Caco-2 (cell line): ENCODE measurements around the gene ZEB2. TPM values are rescaled to one million over a fixed set of nuclear protein-coding genes. Genes with fewer than 3 reads are reported as not detected.

Experiments
- BruUV-seq: library from RNA; stranded (reverse); fragments of 400-500 nt; replicated peaks from 2 replicates; lab custom pipeline; 2021; lab: Mats Ljungman, UMichigan
- CTCF ChIA-PET: fragments of 300-600 bp; sonication (Branson Sonifier 250); formaldehyde crosslinking; loops from one replicate; lab custom pipeline; 2022; ENCODE audit warnings: antibody characterized with exemption; lab: Charles Lee
- POLR2A ChIA-PET: fragments of 300-600 bp; sonication (Branson Sonifier 250); formaldehyde crosslinking; loops from one replicate; lab custom pipeline; 2022; ENCODE audit warnings: antibody characterized with exemption; lab: Charles Lee
- DNase-seq, 2 experiments: peaks; one replicate each; pipeline versions ENCODE4 v3.0.0 to v3.0.0-alpha.2; 2020 to 2022
- H3K27me3 ChIP-seq: replicated peaks from 2 replicates; pipeline ENCODE4 v1.6.0; 2011; ENCODE audit warnings: low read length; ENCODE audit not compliant: control insufficient read depth, insufficient read depth
- H3K36me3 ChIP-seq: 2 replicates; pipeline ENCODE4 v1.5.1; 2011; ENCODE audit warnings: low read length; ENCODE audit not compliant: control insufficient read depth, insufficient read depth
- H3K4me1 ChIP-seq: fragments of 250-450 bp; sonication (Bioruptor Pico); 2 replicates; pipeline ENCODE4 v1.5.1; 2020; ENCODE audit warnings: mild to moderate bottlenecking
- H3K4me3 ChIP-seq: 2 replicates; pipeline ENCODE4 v1.5.1; 2011; ENCODE audit warnings: low read depth, mild to moderate bottlenecking, control low read depth, low read length
- H3K9me3 ChIP-seq: fragments of 250-450 bp; sonication (Bioruptor Pico); 2 replicates; pipeline ENCODE4 v1.5.1; 2020; ENCODE audit warnings: mild to moderate bottlenecking, moderate library complexity
- H3K27ac Mint-ChIP-seq: one replicate; pipeline ENCODE4 v1.8.0; 2022; ENCODE audit warnings: mixed read lengths; ENCODE audit not compliant: unreplicated experiment
- H3K27me3 Mint-ChIP-seq: one replicate; pipeline ENCODE4 v1.8.0; 2022; ENCODE audit warnings: mixed read lengths; ENCODE audit not compliant: insufficient read depth, unreplicated experiment
- H3K36me3 Mint-ChIP-seq: one replicate; pipeline ENCODE4 v1.8.0; 2022; ENCODE audit warnings: mild to moderate bottlenecking, mixed read lengths; ENCODE audit not compliant: insufficient read depth, unreplicated experiment
- H3K4me1 Mint-ChIP-seq: one replicate; pipeline ENCODE4 v1.8.0; 2022; ENCODE audit warnings: low read depth, mixed read lengths; ENCODE audit not compliant: unreplicated experiment
- H3K4me3 Mint-ChIP-seq: one replicate; pipeline ENCODE4 v1.8.0; 2022; ENCODE audit warnings: mild to moderate bottlenecking, moderate library complexity, mixed read lengths; ENCODE audit not compliant: unreplicated experiment
- H3K9me3 Mint-ChIP-seq: one replicate; pipeline ENCODE4 v1.8.0; 2022; ENCODE audit warnings: mixed read lengths; ENCODE audit not compliant: unreplicated experiment
- CTCF ChIP-seq, 2 experiments: fragments of 200-600 bp in 1 of 2; IDR thresholded peaks; 1 replicate in 1 of 2; 2 replicates in 1 of 2; pipeline versions ENCODE4 v1.5.1 to v1.8.0; 2011 to 2022; ENCODE audit warnings: antibody characterized with exemption in 1 of 2, control low read depth in 1 of 2, inconsistent platforms in 1 of 2, low read depth in 1 of 2, low read length in 1 of 2, mild to moderate bottlenecking in 1 of 2, moderate library complexity in 1 of 2; ENCODE audit not compliant: insufficient read depth in 1 of 2, severe bottlenecking in 1 of 2, unreplicated experiment in 1 of 2
- intact Hi-C: fragments of 100-400 bp; cut with micrococcal nuclease; formaldehyde crosslinking; loops from one replicate; pipeline ENCODE4 v1.10.0; 2022; ENCODE audit not compliant: unreplicated experiment
- total RNA-seq: library from RNA; stranded (reverse); gene quantifications from 2 replicates; pipeline ENCODE4 v1.2.3, GENCODE V29; 2022

Gene ZEB2
- total RNA-seq, 1 experiment from 2014 or later, result not detected

- DNase-seq, result no peak
- Mint-ChIP-seq H3K4me1 (no peaks in the 10 kb centered on the region), H3K36me3 (no peaks in the 10 kb centered on the region), H3K9me3 (no peaks in the 10 kb centered on the region), H3K4me3 (no peak overlapping the region), H3K27me3 (peaks cover 9% of the 10 kb centered on the region), H3K27ac (no peak overlapping the region)
- Histone ChIP-seq H3K27me3 (no peaks in the 10 kb centered on the region; the same call in none of the 2 replicates), H3K36me3 (no peaks in the 10 kb centered on the region), H3K9me3 (no peaks in the 10 kb centered on the region), H3K4me1 (no peaks in the 10 kb centered on the region; the same call in 1 of the 2 replicates), H3K4me3 (no peak overlapping the region)
- no TSS peak for BruUV-seq
- CTCF ChIA-PET, result no interaction called here
- intact Hi-C loops, result no loop called here
- TF ChIP-seq CTCF (IDR thresholded peaks at IDR 0.05; ENCODE audit: insufficient read depth in 1 of 2, low read depth in 1 of 2, low read length in 1 of 2, severe bottlenecking in 1 of 2, unreplicated experiment in 1 of 2), result no peak
- POLR2A ChIA-PET, result no interaction called here
These were observed 45.9 kb downstream of the ZEB2 start for GRCh38 chr2:144474017-144474416.

GRCh38 chr2:144472911-144473310 is 47.0 kb downstream of the ZEB2 start:
- Mint-ChIP-seq H3K27me3 (peaks cover 13% of the 10 kb centered on the region), H3K36me3 (no peaks in the 10 kb centered on the region), H3K4me3 (no peak overlapping the region), H3K27ac (no peak overlapping the region), H3K9me3 (no peaks in the 10 kb centered on the region), H3K4me1 (no peaks in the 10 kb centered on the region)
- Histone ChIP-seq H3K4me3 (no peak overlapping the region), H3K9me3 (no peaks in the 10 kb centered on the region), H3K27me3 (peaks cover 6% of the 10 kb centered on the region), H3K36me3 (no peaks in the 10 kb centered on the region), H3K4me1 (no peaks in the 10 kb centered on the region; the same call in 1 of the 2 replicates)
- intact Hi-C loops, result no loop called here
- DNase-seq, result no peak
- no peak for TF ChIP-seq CTCF (IDR thresholded peaks at IDR 0.05; ENCODE audit: insufficient read depth in 1 of 2, low read depth in 1 of 2, low read length in 1 of 2, severe bottlenecking in 1 of 2, unreplicated experiment in 1 of 2)
- BruUV-seq, result no TSS peak
- POLR2A ChIA-PET, result no interaction called here
- CTCF ChIA-PET, result no interaction called here

- H3K4me3 Mint-ChIP-seq, result no peak overlapping the region
- Histone ChIP-seq H3K36me3 (no peaks in the 10 kb centered on the region), H3K27me3 (peaks cover 6% of the 10 kb centered on the region), H3K4me3 (no peak overlapping the region), H3K9me3 (no peaks in the 10 kb centered on the region), H3K4me1 (no peaks in the 10 kb centered on the region; the same call in 1 of the 2 replicates)
- H3K27me3 Mint-ChIP-seq, result peaks cover 16% of the 10 kb centered on the region
- POLR2A ChIA-PET, result no interaction called here
- H3K27ac Mint-ChIP-seq, result no peak overlapping the region
- H3K9me3 Mint-ChIP-seq, result no peaks in the 10 kb centered on the region
- intact Hi-C loops, result no loop called here
- no peak for DNase-seq
- no TSS peak for BruUV-seq
- H3K4me1 Mint-ChIP-seq, result no peaks in the 10 kb centered on the region
- H3K36me3 Mint-ChIP-seq, result no peaks in the 10 kb centered on the region
- no peak for TF ChIP-seq CTCF (IDR thresholded peaks at IDR 0.05; ENCODE audit: insufficient read depth in 1 of 2, low read depth in 1 of 2, low read length in 1 of 2, severe bottlenecking in 1 of 2, unreplicated experiment in 1 of 2)
- CTCF ChIA-PET, result no interaction called here
These were observed 47.9 kb downstream of the ZEB2 start for GRCh38 chr2:144472046-144472412.
